Calu3 (cell line): ENCODE measurements around the gene CCDC150. TPM values are rescaled to one million over a fixed set of nuclear protein-coding genes. Genes with fewer than 3 reads are reported as not detected.

Source experiments
- BruUV-seq: library from RNA; stranded (reverse); fragments of 400-500 nt; replicated peaks from 2 replicates; lab custom pipeline; 2021; lab: Mats Ljungman, UMichigan
- CTCF ChIA-PET: fragments of 300-600 bp; sonication (Branson Sonifier 250); formaldehyde crosslinking; loops from one replicate; lab custom pipeline; 2022; ENCODE audit warnings: antibody characterized with exemption; lab: Charles Lee
- DNase-seq: peaks from one replicate; pipeline ENCODE4 v3.0.0; 2022
- H3K27ac Mint-ChIP-seq: one replicate; pipeline ENCODE4 v1.8.0; 2022; ENCODE audit warnings: mixed read lengths; ENCODE audit not compliant: unreplicated experiment
- H3K27me3 Mint-ChIP-seq: one replicate; pipeline ENCODE4 v1.8.0; 2022; ENCODE audit warnings: mixed read lengths; ENCODE audit not compliant: unreplicated experiment
- H3K36me3 Mint-ChIP-seq: one replicate; pipeline ENCODE4 v1.8.0; 2022; ENCODE audit warnings: mild to moderate bottlenecking, moderate library complexity, mixed read lengths; ENCODE audit not compliant: insufficient read depth, unreplicated experiment
- H3K4me1 Mint-ChIP-seq: one replicate; pipeline ENCODE4 v1.8.0; 2022; ENCODE audit warnings: mild to moderate bottlenecking, low read depth, mixed read lengths; ENCODE audit not compliant: unreplicated experiment
- H3K4me3 Mint-ChIP-seq: one replicate; pipeline ENCODE4 v1.8.0; 2022; ENCODE audit warnings: mild to moderate bottlenecking, low read depth, moderate library complexity, mixed read lengths; ENCODE audit not compliant: unreplicated experiment
- H3K9me3 Mint-ChIP-seq: one replicate; pipeline ENCODE4 v1.8.0; 2022; ENCODE audit warnings: low read depth, mixed read lengths; ENCODE audit not compliant: unreplicated experiment
- intact Hi-C: fragments of 100-400 bp; cut with micrococcal nuclease; formaldehyde crosslinking; loops from one replicate; pipeline ENCODE4 v1.10.0; 2022; ENCODE audit not compliant: unreplicated experiment
- total RNA-seq: library from RNA; stranded (reverse); gene quantifications from 2 replicates; pipeline ENCODE4 v1.2.3, GENCODE V29; 2022
- TF ChIP-seq, protein P1 (sequence below): fragments of 200-600 bp; IDR thresholded peaks from one replicate; pipeline ENCODE4 v1.8.0; 2022; ENCODE audit warnings: antibody characterized with exemption; ENCODE audit not compliant: unreplicated experiment

Gene CCDC150
- total RNA-seq, 1 experiment from 2014 or later: 21.7 TPM

DNA sequence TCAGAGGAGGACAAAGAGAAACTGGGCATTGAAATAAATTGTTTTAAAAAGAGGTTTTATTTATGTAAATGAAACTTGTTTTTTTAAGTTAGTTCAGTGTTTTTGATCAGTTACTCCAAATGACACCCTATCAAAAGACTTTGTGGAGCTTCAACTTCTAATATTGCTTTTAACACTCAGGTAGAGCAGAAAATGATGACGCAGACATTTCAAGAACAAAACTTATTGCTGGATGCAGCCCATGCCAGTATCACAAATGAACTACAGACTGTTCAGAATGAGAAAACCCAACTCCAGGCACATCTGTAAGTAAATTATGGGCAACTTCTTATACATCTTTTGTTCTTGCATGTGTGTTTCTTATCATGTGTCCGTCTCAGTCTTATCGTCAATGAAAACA, 36.4 kb downstream of the CCDC150 start:
- BruUV-seq: no TSS peak
- H3K4me1 Mint-ChIP-seq: no peaks in the 10 kb centered on the region
- no peaks in the 10 kb centered on the region for H3K9me3 Mint-ChIP-seq
- no peaks in the 10 kb centered on the region for H3K27me3 Mint-ChIP-seq
- CTCF ChIA-PET: no interaction called here
- TF ChIP-seq, protein P1, sequence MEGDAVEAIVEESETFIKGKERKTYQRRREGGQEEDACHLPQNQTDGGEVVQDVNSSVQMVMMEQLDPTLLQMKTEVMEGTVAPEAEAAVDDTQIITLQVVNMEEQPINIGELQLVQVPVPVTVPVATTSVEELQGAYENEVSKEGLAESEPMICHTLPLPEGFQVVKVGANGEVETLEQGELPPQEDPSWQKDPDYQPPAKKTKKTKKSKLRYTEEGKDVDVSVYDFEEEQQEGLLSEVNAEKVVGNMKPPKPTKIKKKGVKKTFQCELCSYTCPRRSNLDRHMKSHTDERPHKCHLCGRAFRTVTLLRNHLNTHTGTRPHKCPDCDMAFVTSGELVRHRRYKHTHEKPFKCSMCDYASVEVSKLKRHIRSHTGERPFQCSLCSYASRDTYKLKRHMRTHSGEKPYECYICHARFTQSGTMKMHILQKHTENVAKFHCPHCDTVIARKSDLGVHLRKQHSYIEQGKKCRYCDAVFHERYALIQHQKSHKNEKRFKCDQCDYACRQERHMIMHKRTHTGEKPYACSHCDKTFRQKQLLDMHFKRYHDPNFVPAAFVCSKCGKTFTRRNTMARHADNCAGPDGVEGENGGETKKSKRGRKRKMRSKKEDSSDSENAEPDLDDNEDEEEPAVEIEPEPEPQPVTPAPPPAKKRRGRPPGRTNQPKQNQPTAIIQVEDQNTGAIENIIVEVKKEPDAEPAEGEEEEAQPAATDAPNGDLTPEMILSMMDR: no peak
- intact Hi-C loops: no loop called here
- no peak overlapping the region for H3K27ac Mint-ChIP-seq
- no peak overlapping the region for H3K4me3 Mint-ChIP-seq
- H3K36me3 Mint-ChIP-seq: no peaks in the 10 kb centered on the region
- DNase-seq: no peak

GRCh38 chr2:196677404-196677803, 37.9 kb downstream of the CCDC150 start:
- Mint-ChIP-seq H3K27me3 (no peaks in the 10 kb centered on the region), H3K4me3 (no peak overlapping the region), H3K9me3 (no peaks in the 10 kb centered on the region), H3K27ac (no peak overlapping the region), H3K4me1 (no peaks in the 10 kb centered on the region), H3K36me3 (no peaks in the 10 kb centered on the region)
- TF ChIP-seq, protein P1: no peak
- CTCF ChIA-PET: interaction anchor here (0.6 kb wide), 1 partner anchor 356 kb away, joined by 3 read pairs; no protein-coding TSS in a partner anchor
- DNase-seq: no peak
- intact Hi-C loops: no loop called here
- no TSS peak for BruUV-seq

DNA sequence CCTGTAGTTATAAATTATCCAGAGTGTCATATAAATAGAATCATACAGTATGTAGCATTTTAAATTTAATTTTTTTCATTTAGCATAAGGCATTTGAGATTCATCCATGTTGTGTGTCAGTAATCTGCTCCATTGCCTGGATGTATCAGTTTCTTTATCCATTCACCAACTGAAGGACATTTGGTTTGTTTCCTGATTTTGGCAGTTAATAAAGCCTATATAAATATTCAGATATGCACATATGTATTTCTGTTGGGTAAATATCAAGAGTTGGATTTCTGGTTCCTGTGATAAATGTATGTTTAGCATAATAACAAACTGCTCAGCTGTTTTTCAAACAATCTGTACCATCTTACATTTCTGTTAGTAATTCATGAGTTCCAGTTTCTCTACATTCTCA, 39.9 kb downstream of the CCDC150 start:
- no TSS peak for BruUV-seq
- H3K4me1 Mint-ChIP-seq: no peaks in the 10 kb centered on the region
- TF ChIP-seq, protein P1: no peak
- intact Hi-C loops: no loop called here
- H3K36me3 Mint-ChIP-seq: no peaks in the 10 kb centered on the region
- no peak overlapping the region for H3K27ac Mint-ChIP-seq
- H3K9me3 Mint-ChIP-seq: no peaks in the 10 kb centered on the region
- CTCF ChIA-PET: no interaction called here
- no peaks in the 10 kb centered on the region for H3K27me3 Mint-ChIP-seq
- no peak overlapping the region for H3K4me3 Mint-ChIP-seq
- no peak for DNase-seq

DNA sequence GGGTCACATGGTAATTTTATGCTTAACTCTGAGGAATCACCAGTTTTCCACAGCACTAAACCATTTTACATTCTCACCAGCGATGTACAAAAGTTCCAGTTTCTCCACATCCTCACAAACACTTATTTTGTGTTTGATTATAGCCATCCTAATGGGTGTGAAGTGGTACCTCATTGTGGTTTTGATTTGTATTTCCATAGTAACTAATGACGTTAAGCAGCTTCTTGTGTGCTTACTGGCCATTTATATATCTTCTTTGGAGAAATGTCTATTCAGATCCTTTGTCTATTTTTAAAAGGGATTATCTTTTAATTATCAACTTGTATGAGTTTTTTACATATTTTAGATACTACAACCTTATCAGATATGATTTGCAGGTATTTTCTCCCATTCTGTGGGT, 42.0 kb downstream of the CCDC150 start:
- H3K27ac Mint-ChIP-seq: no peak overlapping the region
- H3K36me3 Mint-ChIP-seq: no peaks in the 10 kb centered on the region
- DNase-seq: no peak
- no peaks in the 10 kb centered on the region for H3K4me1 Mint-ChIP-seq
- TF ChIP-seq, protein P1: no peak
- intact Hi-C loops: no loop called here
- CTCF ChIA-PET: no interaction called here
- no TSS peak for BruUV-seq
- H3K4me3 Mint-ChIP-seq: no peak overlapping the region
- H3K9me3 Mint-ChIP-seq: no peaks in the 10 kb centered on the region
- no peaks in the 10 kb centered on the region for H3K27me3 Mint-ChIP-seq
